Bronchial epithelial cell (primary cell): ENCODE measurements around the gene COX19. TPM values are rescaled to one million over a fixed set of nuclear protein-coding genes. Genes with fewer than 3 reads are reported as not detected.
A peak's percentile ranks its signal among the peaks of the same experiment; 100 is the strongest.

ENCODE experiments used
- DNase-seq: peaks from one replicate; pipeline ENCODE4 v3.0.0-alpha.2; 2010; ENCODE audit warnings: low read depth
- FAIRE-seq: peaks from 2 replicates; lab custom pipeline; 2011; peaks lifted over from hg19 to GRCh38; lab: Jason Lieb, UNC
- H3K27me3 ChIP-seq: 2 replicates; pipeline ENCODE4 v1.5.1; 2011; ENCODE audit warnings: low read length; ENCODE audit not compliant: control insufficient read depth, insufficient read depth
- H3K36me3 ChIP-seq: 2 replicates; pipeline ENCODE4 v1.5.1; 2011; ENCODE audit warnings: low read length; ENCODE audit not compliant: control insufficient read depth, insufficient read depth
- H3K4me3 ChIP-seq: 2 replicates; pipeline ENCODE4 v1.5.1; 2011; ENCODE audit warnings: mild to moderate bottlenecking, low read depth, low read length, control low read depth
- total RNA-seq: library from RNA; depleted of rRNA; stranded (reverse); fragments of >200 nt; gene quantifications from 2 replicates; pipeline ENCODE4 v1.2.1, GENCODE V29; 2014
- TF ChIP-seq, protein P1 (sequence below): IDR thresholded peaks from 2 replicates; pipeline ENCODE4 v1.5.1; 2011; ENCODE audit warnings: mild to moderate bottlenecking, moderate library complexity, low read length, control low read depth, inconsistent platforms; ENCODE audit not compliant: insufficient read depth, severe bottlenecking

Gene COX19
- total RNA-seq, 1 donor from 2014 or later: 12.9 TPM

DNA sequence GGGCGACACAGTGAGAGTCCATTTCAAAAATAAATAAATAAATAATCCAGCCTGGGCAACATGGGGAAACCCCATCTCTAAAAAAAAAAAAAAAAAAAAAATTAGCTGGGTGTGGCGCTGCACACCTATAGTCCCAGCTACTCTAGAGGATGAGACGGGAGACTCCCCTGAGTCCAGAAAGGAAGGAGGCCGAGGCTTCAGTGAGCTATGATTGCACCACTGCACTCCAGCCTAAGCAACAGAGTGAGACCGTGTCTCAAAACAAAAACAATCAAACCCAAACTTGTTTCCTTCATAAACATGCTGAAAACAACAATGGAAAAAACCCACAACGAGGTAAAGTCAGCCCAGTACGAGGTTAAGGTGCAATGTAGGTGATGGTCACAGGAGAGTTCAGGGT, 1.2 kb downstream of the COX19 start:
- Histone ChIP-seq H3K4me3 (peak overlapping the region; percentile 100), H3K36me3 (peaks cover 12% of the 10 kb centered on the region), H3K27me3 (no peaks in the 10 kb centered on the region)
- TF ChIP-seq, protein P1, sequence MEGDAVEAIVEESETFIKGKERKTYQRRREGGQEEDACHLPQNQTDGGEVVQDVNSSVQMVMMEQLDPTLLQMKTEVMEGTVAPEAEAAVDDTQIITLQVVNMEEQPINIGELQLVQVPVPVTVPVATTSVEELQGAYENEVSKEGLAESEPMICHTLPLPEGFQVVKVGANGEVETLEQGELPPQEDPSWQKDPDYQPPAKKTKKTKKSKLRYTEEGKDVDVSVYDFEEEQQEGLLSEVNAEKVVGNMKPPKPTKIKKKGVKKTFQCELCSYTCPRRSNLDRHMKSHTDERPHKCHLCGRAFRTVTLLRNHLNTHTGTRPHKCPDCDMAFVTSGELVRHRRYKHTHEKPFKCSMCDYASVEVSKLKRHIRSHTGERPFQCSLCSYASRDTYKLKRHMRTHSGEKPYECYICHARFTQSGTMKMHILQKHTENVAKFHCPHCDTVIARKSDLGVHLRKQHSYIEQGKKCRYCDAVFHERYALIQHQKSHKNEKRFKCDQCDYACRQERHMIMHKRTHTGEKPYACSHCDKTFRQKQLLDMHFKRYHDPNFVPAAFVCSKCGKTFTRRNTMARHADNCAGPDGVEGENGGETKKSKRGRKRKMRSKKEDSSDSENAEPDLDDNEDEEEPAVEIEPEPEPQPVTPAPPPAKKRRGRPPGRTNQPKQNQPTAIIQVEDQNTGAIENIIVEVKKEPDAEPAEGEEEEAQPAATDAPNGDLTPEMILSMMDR: no peak
- FAIRE-seq: no peak
- peak; percentile 23 for DNase-seq

DNA sequence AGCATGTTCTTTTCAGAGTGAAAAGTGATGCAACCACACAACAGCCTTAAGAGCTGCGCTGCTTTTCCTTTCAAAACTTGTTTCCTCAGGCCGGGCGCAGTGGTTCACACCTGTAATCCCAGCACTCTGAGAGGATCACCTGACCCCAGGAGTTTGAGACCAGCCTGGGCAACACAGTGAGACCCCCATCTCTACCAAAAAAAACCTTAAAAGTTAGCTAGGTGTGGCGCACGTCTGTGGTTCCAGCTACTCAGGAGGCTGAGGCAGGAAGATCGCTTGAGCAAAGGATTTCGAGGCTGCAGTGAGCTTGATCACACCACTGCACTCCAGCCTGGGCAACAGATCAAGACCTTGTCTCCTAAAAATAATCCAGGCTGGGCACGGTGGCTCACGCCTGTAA, 2.0 kb downstream of the COX19 start:
- peaks cover 16% of the 10 kb centered on the region for H3K36me3 ChIP-seq
- H3K4me3 ChIP-seq: no peak overlapping the region
- DNase-seq (no peak), FAIRE-seq (no peak)
- H3K27me3 ChIP-seq: no peaks in the 10 kb centered on the region
- TF ChIP-seq, protein P1: no peak

DNA sequence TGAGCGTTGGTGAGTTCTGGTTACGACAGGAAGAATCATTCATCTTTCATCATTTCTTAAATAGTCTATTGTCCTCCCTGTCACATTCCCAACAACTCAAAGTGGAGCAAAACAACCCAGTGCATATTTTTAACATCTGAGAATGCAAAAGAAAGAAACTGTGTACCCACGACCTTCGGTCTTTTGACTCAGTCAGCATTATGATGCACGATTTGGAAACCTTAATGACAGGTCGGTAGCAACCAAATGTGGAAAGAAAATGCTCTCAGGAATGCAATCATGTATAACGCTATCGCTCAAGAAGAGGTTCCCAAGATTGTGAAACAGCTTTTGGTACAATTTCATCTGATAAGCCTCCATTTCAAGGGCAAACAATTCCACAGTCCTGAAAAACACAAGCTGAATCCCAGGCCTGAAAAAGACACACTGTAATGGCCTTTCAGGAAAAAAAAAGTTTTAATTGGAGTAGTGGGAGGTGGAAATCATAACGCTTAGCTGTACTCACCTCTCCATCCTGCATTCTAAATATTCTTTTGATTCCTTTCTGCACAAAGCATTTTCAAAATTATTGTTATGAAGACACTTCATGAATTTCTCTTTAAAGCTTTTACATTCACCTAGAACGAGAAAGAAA, 2.6 kb downstream of the COX19 start:
- no peak for FAIRE-seq
- Histone ChIP-seq H3K4me3 (no peak overlapping the region), H3K36me3 (peaks cover 17% of the 10 kb centered on the region), H3K27me3 (no peaks in the 10 kb centered on the region)
- TF ChIP-seq, protein P1: no peak
- no peak for DNase-seq

DNA sequence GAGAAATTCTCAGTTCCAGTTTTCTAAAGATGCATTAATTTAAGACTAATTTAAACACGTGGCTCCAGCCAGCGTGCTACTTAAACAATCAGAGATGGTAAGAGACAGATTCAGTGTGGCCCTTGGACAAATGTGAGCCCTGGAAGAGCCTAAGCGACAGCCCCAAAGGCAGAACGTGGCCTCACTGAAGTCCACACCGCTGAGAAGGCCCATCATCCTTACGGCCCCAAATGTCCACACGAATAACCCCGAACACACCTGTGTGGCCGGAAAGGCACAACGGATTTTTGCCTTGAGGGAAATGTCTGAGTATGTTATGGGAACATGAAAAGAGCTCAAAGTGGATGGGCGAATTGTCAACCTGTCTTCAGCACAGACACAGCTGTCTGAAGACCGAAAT, 3.2 kb downstream of the COX19 start:
- H3K4me3 ChIP-seq: no peak overlapping the region
- peaks cover 17% of the 10 kb centered on the region for H3K36me3 ChIP-seq
- TF ChIP-seq, protein P1: no peak
- no peaks in the 10 kb centered on the region for H3K27me3 ChIP-seq
- FAIRE-seq (no peak), DNase-seq (no peak)

DNA sequence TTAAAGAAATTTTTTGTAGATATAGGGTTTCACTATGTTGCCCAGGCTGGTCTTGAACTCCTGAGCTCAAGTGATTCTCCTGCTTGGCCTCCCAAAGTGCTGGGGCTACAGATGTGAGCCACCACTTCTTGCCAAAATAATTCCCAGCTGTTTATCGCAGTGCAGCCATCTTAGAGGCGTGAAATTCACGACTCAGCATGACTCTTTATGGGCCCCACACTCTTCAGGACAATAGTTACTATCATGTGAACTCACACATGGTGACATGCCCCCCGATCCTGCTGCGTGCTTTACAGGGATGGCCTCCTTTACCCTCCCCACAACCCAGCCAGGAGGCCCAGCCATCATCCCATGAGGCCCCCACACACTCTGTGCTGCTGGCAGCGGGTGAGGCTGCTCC, 4.6 kb downstream of the COX19 start:
- no peaks in the 10 kb centered on the region for H3K27me3 ChIP-seq
- no peak for FAIRE-seq
- H3K4me3 ChIP-seq: no peak overlapping the region
- TF ChIP-seq, protein P1: no peak
- DNase-seq: no peak
- H3K36me3 ChIP-seq: peaks cover 17% of the 10 kb centered on the region

DNA sequence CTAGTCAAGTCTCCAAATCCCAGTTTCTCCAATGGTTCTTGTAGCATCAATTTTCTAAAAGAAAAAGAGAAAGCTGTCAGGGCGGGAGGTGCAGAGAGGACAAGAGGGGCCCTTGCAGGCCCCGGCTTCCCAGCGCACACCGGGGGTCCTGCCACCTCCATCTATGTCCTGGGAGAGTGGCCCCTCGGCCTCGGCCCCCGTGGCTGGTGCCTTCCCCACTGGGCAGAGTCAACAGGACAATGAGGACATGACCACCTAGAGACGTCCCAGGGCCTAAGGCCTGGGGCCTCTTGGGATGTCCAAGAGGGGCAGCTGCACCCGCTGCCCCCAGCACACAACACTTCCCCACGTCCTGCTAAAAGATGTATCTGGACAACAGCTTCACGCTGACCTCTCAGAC, 5.9 kb downstream of the COX19 start:
- DNase-seq (no peak), FAIRE-seq (no peak)
- H3K27me3 ChIP-seq: no peaks in the 10 kb centered on the region
- TF ChIP-seq, protein P1: no peak
- H3K36me3 ChIP-seq: peaks cover 17% of the 10 kb centered on the region
- H3K4me3 ChIP-seq: no peak overlapping the region
